B cell (primary cell): ENCODE measurements around the gene CCNB1. TPM values are rescaled to one million over a fixed set of nuclear protein-coding genes. Genes with fewer than 3 reads are reported as not detected.

ENCODE experiments used
- ATAC-seq: fragments of 200-7000 bp; cut with Tn5 transposase; one replicate; pipeline ENCODE4 v1.10.0; 2021; ENCODE audit warnings: low read depth, mild to moderate bottlenecking, moderate number of reproducible peaks, moderate library complexity
- CTCF ChIA-PET: fragments of 350-600 bp; sonication (Branson Sonifier 250); formaldehyde crosslinking; loops from one replicate; lab custom pipeline; 2021; ENCODE audit warnings: antibody characterized with exemption, inconsistent platforms; lab: Charles Lee
- POLR2A ChIA-PET: fragments of 350-600 bp; sonication (Branson Sonifier 250); formaldehyde crosslinking; loops from one replicate; lab custom pipeline; 2021; ENCODE audit warnings: antibody characterized with exemption; lab: Charles Lee
- DNase-seq: peaks from one replicate; pipeline ENCODE4 v3.0.0; 2013
- H2AFZ ChIP-seq: 2 replicates; pipeline ENCODE4 v1.6.1; 2012; ENCODE audit warnings: mild to moderate bottlenecking, low read depth, low read length; ENCODE audit not compliant: insufficient read depth, poor library complexity, severe bottlenecking
- H3K27ac ChIP-seq, 2 donors: 1 replicate in 1 of 2; 2 replicates in 1 of 2; pipeline ENCODE4 v1.5.1; 2012 to 2013; ENCODE audit warnings: low read length in 2 of 2, mild to moderate bottlenecking in 2 of 2, moderate library complexity in 1 of 2
- H3K27me3 ChIP-seq, 4 experiments: fragments of 200-600 bp in 1 of 4; sonication (generic) in 1 of 4; replicated peaks in 1 of 4; 1 replicate in 2 of 4; 2 replicates in 2 of 4; pipeline versions ENCODE4 v1.6.1 to v1.7.0; 2013 to 2016; ENCODE audit warnings: low read length in 3 of 4, mild to moderate bottlenecking in 2 of 4, mixed read lengths in 1 of 4, moderate library complexity in 1 of 4; ENCODE audit not compliant: insufficient read depth in 4 of 4, control insufficient read depth in 3 of 4; ENCODE audit errors: control extremely low read depth in 1 of 4
- H3K36me3 ChIP-seq, 2 experiments: replicated peaks in 1 of 2; 1 replicate in 1 of 2; 2 replicates in 1 of 2; pipeline versions ENCODE4 v1.6.1 to v1.7.1; 2013; ENCODE audit warnings: low read length in 1 of 2; ENCODE audit not compliant: insufficient read depth in 2 of 2, control insufficient read depth in 1 of 2; ENCODE audit errors: control extremely low read depth in 1 of 2, extremely low read depth in 1 of 2
- H3K4me1 ChIP-seq, 2 donors: fragments of 200-600 bp in 1 of 2; sonication (generic) in 1 of 2; 1 replicate in 1 of 2; 2 replicates in 1 of 2; pipeline versions ENCODE4 v1.5.1 to v1.6.1; 2013 to 2017; ENCODE audit warnings: low read length in 2 of 2; ENCODE audit not compliant: control insufficient read depth in 2 of 2, insufficient read depth in 2 of 2
- H3K4me2 ChIP-seq: replicated peaks from 2 replicates; pipeline ENCODE3; 2012; ENCODE audit warnings: mild to moderate bottlenecking, low read depth, low read length; ENCODE audit not compliant: poor library complexity, severe bottlenecking
- H3K4me3 ChIP-seq, 5 experiments: fragments of 200-600 bp in 1 of 5; sonication (generic) in 1 of 5; 1 replicate in 3 of 5; 2 replicates in 2 of 5; pipeline versions ENCODE4 v1.5.1 to v1.7.0; 2011 to 2016; ENCODE audit warnings: low read length in 4 of 5, mild to moderate bottlenecking in 4 of 5, low read depth in 2 of 5, control low read depth in 1 of 5, moderate library complexity in 1 of 5; ENCODE audit not compliant: insufficient read depth in 1 of 5; ENCODE audit errors: control extremely low read depth in 1 of 5, extremely low read depth in 1 of 5
- H3K79me2 ChIP-seq: fragments of 200-600 bp; sonication (generic); one replicate; pipeline ENCODE4 v1.6.0; 2016; ENCODE audit warnings: low read length; ENCODE audit not compliant: control insufficient read depth, insufficient read depth
- H3K9ac ChIP-seq: fragments of 200-600 bp; sonication (generic); 2 replicates; pipeline ENCODE4 v1.6.1; 2017; ENCODE audit warnings: mild to moderate bottlenecking, low read length, moderate library complexity
- H3K9me3 ChIP-seq, 3 donors: one replicate each; pipeline versions ENCODE4 v1.6.1 to v1.7.1; 2013; ENCODE audit warnings: low read length in 2 of 3; ENCODE audit not compliant: control insufficient read depth in 2 of 3, insufficient read depth in 1 of 3; ENCODE audit errors: control extremely low read depth in 1 of 3
- H4K20me1 ChIP-seq: 2 replicates; pipeline ENCODE4 v1.6.0; 2012; ENCODE audit warnings: mild to moderate bottlenecking, low read length; ENCODE audit not compliant: insufficient read depth, control insufficient read depth, poor library complexity, severe bottlenecking
- H3K27ac Mint-ChIP-seq: one replicate; pipeline ENCODE4 v1.8.0; 2021; ENCODE audit warnings: mixed read lengths
- H3K27me3 Mint-ChIP-seq: one replicate; pipeline ENCODE4 v1.8.0; 2021; ENCODE audit warnings: mixed read lengths
- H3K4me1 Mint-ChIP-seq: one replicate; pipeline ENCODE4 v1.8.0; 2021; ENCODE audit warnings: mixed read lengths
- H3K4me3 Mint-ChIP-seq: one replicate; pipeline ENCODE4 v1.8.0; 2021; ENCODE audit warnings: mixed read lengths
- H3K9me3 Mint-ChIP-seq: one replicate; pipeline ENCODE4 v1.8.0; 2022; ENCODE audit warnings: mixed read lengths; ENCODE audit not compliant: insufficient read depth
- EZH2 ChIP-seq: IDR thresholded peaks from 2 replicates; pipeline ENCODE4 v1.6.1; 2012; ENCODE audit warnings: borderline replicate concordance, low read depth, mild to moderate bottlenecking, moderate library complexity, low read length; ENCODE audit not compliant: insufficient read depth, poor library complexity, severe bottlenecking
- WGBS: methylation state at CpG from one replicate; pipeline ENCODE4 v1.1.5; 2013; ENCODE audit warnings: missing lambda C conversion rate; ENCODE audit not compliant: insufficient coverage; 5-methylcytosine and 5-hydroxymethylcytosine counted together
- intact Hi-C: fragments of 100-400 bp; cut with micrococcal nuclease; formaldehyde crosslinking; loops from one replicate; pipeline ENCODE4 v1.10.0; 2022
- polyA plus RNA-seq: library from polyadenylated mRNA; depleted of rRNA; stranded (reverse); fragments of >200 nt; gene quantifications from 2 replicates; pipeline ENCODE4 v1.2.3, GENCODE V29; 2012
- total RNA-seq, 2 donors: library from RNA; stranded (reverse); fragments of 120-200 nt in 1 of 2; gene quantifications; 1 replicate in 1 of 2; 2 replicates in 1 of 2; pipeline versions ENCODE4 v1.2.3 to v1.2.4, GENCODE V29; 2013 to 2022
- TF ChIP-seq, protein P1 (sequence below): fragments of 200-600 bp; IDR thresholded peaks from one replicate; pipeline ENCODE4 v1.8.0; 2022; ENCODE audit warnings: antibody characterized with exemption, mild to moderate bottlenecking

CCNB1 gene
- total and polyA plus RNA-seq, 2 donors (not counting 1 experiment from before 2014, with no cell fraction given), result 2.7 to 8.6 TPM

DNA sequence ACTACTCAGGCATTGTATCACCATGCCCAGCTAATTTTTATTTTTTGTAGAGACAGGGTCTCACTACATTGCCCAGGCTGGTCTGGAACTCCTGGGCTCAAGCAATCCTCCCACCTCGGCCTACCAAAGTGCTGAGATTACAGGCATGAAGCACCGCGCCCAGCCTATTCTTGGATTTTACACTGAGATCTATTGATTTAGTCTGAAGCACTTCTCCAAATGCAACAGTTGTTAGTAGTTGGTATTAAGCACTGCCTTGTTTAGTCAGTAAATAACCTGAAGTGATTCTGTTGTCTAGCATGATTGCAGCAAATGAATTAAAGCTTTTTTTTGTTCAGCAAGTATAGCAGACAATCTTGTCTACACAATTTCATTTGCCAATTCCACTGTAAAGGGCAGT lies 8.9 kb upstream of the CCNB1 start:
- no peaks in the 10 kb centered on the region for H3K4me1 Mint-ChIP-seq
- Histone ChIP-seq H3K4me3 (no peak overlapping the region), H3K79me2 (no peaks in the 10 kb centered on the region), H4K20me1 (no peaks in the 10 kb centered on the region), H2AFZ (no peak overlapping the region), H3K4me1 (no peaks in the 10 kb centered on the region), H3K4me2 (no peak overlapping the region), H3K36me3 (no peaks in the 10 kb centered on the region), H3K9me3 (no peaks in the 10 kb centered on the region), H3K9ac (no peak overlapping the region), H3K27ac (no peak overlapping the region), H3K27me3 (no peaks in the 10 kb centered on the region)
- ChIA-PET CTCF (no interaction called here), POLR2A (no interaction called here)
- no peaks in the 10 kb centered on the region for H3K27me3 Mint-ChIP-seq
- TF ChIP-seq EZH2, result no peak
- TF ChIP-seq, protein P1, sequence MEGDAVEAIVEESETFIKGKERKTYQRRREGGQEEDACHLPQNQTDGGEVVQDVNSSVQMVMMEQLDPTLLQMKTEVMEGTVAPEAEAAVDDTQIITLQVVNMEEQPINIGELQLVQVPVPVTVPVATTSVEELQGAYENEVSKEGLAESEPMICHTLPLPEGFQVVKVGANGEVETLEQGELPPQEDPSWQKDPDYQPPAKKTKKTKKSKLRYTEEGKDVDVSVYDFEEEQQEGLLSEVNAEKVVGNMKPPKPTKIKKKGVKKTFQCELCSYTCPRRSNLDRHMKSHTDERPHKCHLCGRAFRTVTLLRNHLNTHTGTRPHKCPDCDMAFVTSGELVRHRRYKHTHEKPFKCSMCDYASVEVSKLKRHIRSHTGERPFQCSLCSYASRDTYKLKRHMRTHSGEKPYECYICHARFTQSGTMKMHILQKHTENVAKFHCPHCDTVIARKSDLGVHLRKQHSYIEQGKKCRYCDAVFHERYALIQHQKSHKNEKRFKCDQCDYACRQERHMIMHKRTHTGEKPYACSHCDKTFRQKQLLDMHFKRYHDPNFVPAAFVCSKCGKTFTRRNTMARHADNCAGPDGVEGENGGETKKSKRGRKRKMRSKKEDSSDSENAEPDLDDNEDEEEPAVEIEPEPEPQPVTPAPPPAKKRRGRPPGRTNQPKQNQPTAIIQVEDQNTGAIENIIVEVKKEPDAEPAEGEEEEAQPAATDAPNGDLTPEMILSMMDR, result no peak
- 100% methylated on average over 3 of the region's 3 CpGs for WGBS
- H3K4me3 Mint-ChIP-seq, result no peak overlapping the region
- DNase-seq (no peak), ATAC-seq (no peak)
- intact Hi-C loops, result no loop called here
- no peaks in the 10 kb centered on the region for H3K9me3 Mint-ChIP-seq
- no peak overlapping the region for H3K27ac Mint-ChIP-seq

DNA sequence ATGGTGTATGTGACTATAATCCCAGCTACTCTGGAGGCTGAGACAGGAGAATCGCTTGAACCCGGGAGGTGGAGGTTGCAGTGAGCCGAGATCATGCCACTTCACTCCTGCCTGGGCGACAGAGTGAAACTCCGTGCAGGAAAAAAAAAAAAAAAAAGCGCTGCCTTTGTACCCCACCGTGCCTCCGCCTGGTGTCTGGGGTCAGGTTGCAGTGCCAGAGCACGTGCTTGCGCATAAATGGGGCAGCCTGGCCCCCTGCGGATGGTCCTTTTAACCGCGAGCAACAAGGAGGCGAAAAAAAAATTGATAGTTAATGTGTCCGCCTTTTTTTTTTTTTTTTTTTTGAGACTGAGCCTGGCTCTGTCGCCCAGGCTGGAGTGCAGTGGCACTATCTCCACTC lies 6.3 kb upstream of the CCNB1 start:
- 96% methylated on average over 13 of the region's 16 CpGs for WGBS
- Histone ChIP-seq H3K4me1 (no peaks in the 10 kb centered on the region), H3K27ac (no peak overlapping the region), H3K9ac (no peak overlapping the region), H4K20me1 (no peaks in the 10 kb centered on the region), H3K79me2 (no peaks in the 10 kb centered on the region), H2AFZ (no peak overlapping the region), H3K36me3 (no peaks in the 10 kb centered on the region), H3K27me3 (no peaks in the 10 kb centered on the region), H3K4me2 (no peak overlapping the region), H3K9me3 (no peaks in the 10 kb centered on the region), H3K4me3 (no peak overlapping the region)
- Mint-ChIP-seq H3K9me3 (no peaks in the 10 kb centered on the region), H3K27me3 (no peaks in the 10 kb centered on the region), H3K27ac (no peak overlapping the region), H3K4me3 (no peak overlapping the region), H3K4me1 (no peaks in the 10 kb centered on the region)
- ATAC-seq (no peak), DNase-seq (no peak)
- no peak for TF ChIP-seq EZH2
- TF ChIP-seq, protein P1, result no peak
- intact Hi-C loops, result no loop called here
- CTCF ChIA-PET, result no interaction called here
- POLR2A ChIA-PET, result no interaction called here
